Hindlimb muscle (tissue), 1 donor: Measurements from ENCODE around the gene PRKAR1B. TPM values are rescaled to one million over a fixed set of nuclear protein-coding genes. Genes with fewer than 3 reads are reported as not detected.

ENCODE experiments used
- DNase-seq: peaks from one replicate; pipeline ENCODE4 v3.0.0-alpha.2; 2013
- polyA plus RNA-seq: library from polyadenylated mRNA; unstranded; fragments of 120-200 nt; gene quantifications from one replicate; pipeline ENCODE4 v1.2.1, GENCODE V29; 2013; ENCODE audit not compliant: insufficient read length

Gene PRKAR1B
- polyA plus RNA-seq, 1 donor = 35.7 TPM

- DNase-seq = no peak
These were observed 141.8 kb downstream of the PRKAR1B start for GRCh38 chr7:585229-585711.

- DNase-seq = no peak
These were observed 142.3 kb downstream of the PRKAR1B start for GRCh38 chr7:584820-585219.

- no peak for DNase-seq
These were observed 143.0 kb downstream of the PRKAR1B start for GRCh38 chr7:584122-584465.

- no peak for DNase-seq
These were observed 143.5 kb downstream of the PRKAR1B start for GRCh38 chr7:583410-584121.

GRCh38 chr7:582931-583330, 144.2 kb downstream of the PRKAR1B start:
- DNase-seq = no peak

GRCh38 chr7:582081-582835, 144.8 kb downstream of the PRKAR1B start:
- DNase-seq = no peak

- DNase-seq = no peak
These were observed 148.7 kb downstream of the PRKAR1B start for GRCh38 chr7:578386-578785.

- DNase-seq = no peak
These were observed 149.2 kb downstream of the PRKAR1B start for GRCh38 chr7:577741-578370.

- DNase-seq = no peak
These were observed 149.8 kb downstream of the PRKAR1B start for GRCh38 chr7:577278-577665.

GRCh38 chr7:576524-577277, 150.4 kb downstream of the PRKAR1B start:
- no peak for DNase-seq

- no peak for DNase-seq
These were observed 151.4 kb downstream of the PRKAR1B start for GRCh38 chr7:575425-576366.

GRCh38 chr7:574661-575395, 152.3 kb downstream of the PRKAR1B start:
- DNase-seq = no peak

- no peak for DNase-seq
These were observed 153.1 kb downstream of the PRKAR1B start for GRCh38 chr7:573933-574381.

GRCh38 chr7:573269-573932, 153.7 kb downstream of the PRKAR1B start:
- no peak for DNase-seq

GRCh38 chr7:572416-573268, 154.4 kb downstream of the PRKAR1B start:
- DNase-seq = no peak

GRCh38 chr7:571718-572415, 155.2 kb downstream of the PRKAR1B start:
- DNase-seq = no peak

- no peak for DNase-seq
These were observed 155.9 kb downstream of the PRKAR1B start for GRCh38 chr7:571096-571717.

GRCh38 chr7:570801-571070, 156.3 kb downstream of the PRKAR1B start:
- no peak for DNase-seq
